IMR-90 (cell line): ENCODE measurements around the gene RPS27L. TPM values are rescaled to one million over a fixed set of nuclear protein-coding genes. Genes with fewer than 3 reads are reported as not detected.

Source experiments
- ATAC-seq: fragments of 200-7000 bp; cut with Tn5 transposase; 2 replicates; pipeline ENCODE4 v1.9.1; 2020; ENCODE audit warnings: low read depth, mild to moderate bottlenecking, moderate library complexity
- BruUV-seq: library from RNA; stranded (reverse); fragments of 400-500 nt; replicated peaks from 2 replicates; lab custom pipeline; 2021; lab: Mats Ljungman, UMichigan
- CTCF ChIA-PET: fragments of 300-600 bp; formaldehyde crosslinking; extraction: SDS; loops from one replicate; lab custom pipeline; 2021; ENCODE audit warnings: antibody characterized with exemption; lab: Yijun Ruan, JAX
- POLR2A ChIA-PET: fragments of 300-600 bp; sonication (Branson Sonifier 250); formaldehyde crosslinking; loops from one replicate; lab custom pipeline; 2022; ENCODE audit warnings: antibody characterized with exemption; ENCODE audit not compliant: unreplicated experiment; lab: Charles Lee
- DNase-seq: peaks from one replicate; pipeline ENCODE4 v3.0.0; 2013
- H2AFZ ChIP-seq: replicated peaks from 2 replicates; pipeline ENCODE3; 2013; ENCODE audit warnings: low read length, mild to moderate bottlenecking; ENCODE audit not compliant: poor library complexity
- H2AK5ac ChIP-seq: 2 replicates; pipeline ENCODE4 v1.6.1; 2013; ENCODE audit warnings: low read depth, low read length, inconsistent platforms
- H2AK9ac ChIP-seq: replicated peaks from 2 replicates; pipeline ENCODE3; 2013; ENCODE audit warnings: mild to moderate bottlenecking, low read depth, low read length, moderate library complexity; ENCODE audit not compliant: poor library complexity
- H2BK120ac ChIP-seq: 2 replicates; pipeline ENCODE4 v1.6.1; 2013; ENCODE audit warnings: low read depth, low read length, inconsistent platforms
- H2BK15ac ChIP-seq: 3 replicates; pipeline ENCODE4 v1.6.1; 2013; ENCODE audit warnings: low read depth, low read length, inconsistent platforms
- H2BK20ac ChIP-seq: 2 replicates; pipeline ENCODE4 v1.6.1; 2013; ENCODE audit warnings: low read depth, mild to moderate bottlenecking, inconsistent platforms, low read length, moderate library complexity
- H2BK5ac ChIP-seq: 2 replicates; pipeline ENCODE4 v1.6.1; 2013; ENCODE audit warnings: mild to moderate bottlenecking, low read depth, low read length, inconsistent platforms; ENCODE audit not compliant: poor library complexity, severe bottlenecking
- H3K14ac ChIP-seq: replicated peaks from 2 replicates; pipeline ENCODE4 v1.6.1; 2013; ENCODE audit warnings: low read depth, low read length, inconsistent platforms
- H3K18ac ChIP-seq: 2 replicates; pipeline ENCODE4 v1.6.1; 2013; ENCODE audit warnings: low read depth, low read length, control low read depth
- H3K23ac ChIP-seq: 2 replicates; pipeline ENCODE4 v1.6.1; 2013; ENCODE audit warnings: low read depth, low read length, inconsistent platforms
- H3K27ac ChIP-seq: 2 replicates; pipeline ENCODE4 v1.5.1; 2013; ENCODE audit warnings: mild to moderate bottlenecking, control low read depth, low read length; ENCODE audit not compliant: insufficient read depth
- H3K27me3 ChIP-seq: 2 replicates; pipeline ENCODE4 v1.6.1; 2013; ENCODE audit warnings: low read length; ENCODE audit not compliant: control insufficient read depth, insufficient read depth
- H3K36me3 ChIP-seq: 2 replicates; pipeline ENCODE4 v1.6.1; 2013; ENCODE audit warnings: low read length, mixed read lengths; ENCODE audit not compliant: control insufficient read depth, insufficient read depth
- H3K4ac ChIP-seq: 2 replicates; pipeline ENCODE4 v1.6.1; 2013; ENCODE audit warnings: low read depth, low read length, inconsistent platforms
- H3K4me1 ChIP-seq: 2 replicates; pipeline ENCODE4 v1.6.1; 2013; ENCODE audit warnings: low read length, mixed read lengths; ENCODE audit not compliant: control insufficient read depth, insufficient read depth
- H3K4me2 ChIP-seq: 2 replicates; pipeline ENCODE4 v1.6.1; 2013; ENCODE audit warnings: low read depth, mild to moderate bottlenecking, control low read depth, low read length, moderate library complexity
- H3K4me3 ChIP-seq: 2 replicates; pipeline ENCODE4 v1.5.1; 2013; ENCODE audit warnings: low read depth, mild to moderate bottlenecking, control low read depth, low read length, moderate library complexity; ENCODE audit not compliant: insufficient read depth
- H3K56ac ChIP-seq: 2 replicates; pipeline ENCODE4 v1.6.1; 2013; ENCODE audit warnings: low read length, inconsistent platforms; ENCODE audit not compliant: insufficient read depth; ENCODE audit errors: extremely low read depth
- H3K79me1 ChIP-seq, 2 experiments: 2 replicates each; pipeline ENCODE4 v1.6.1; 2013; ENCODE audit warnings: low read length in 2 of 2, inconsistent platforms in 1 of 2, low read depth in 1 of 2
- H3K9ac ChIP-seq: 2 replicates; pipeline ENCODE4 v1.6.1; 2013; ENCODE audit warnings: low read depth, low read length, control low read depth
- H3K9me1 ChIP-seq: 2 replicates; pipeline ENCODE4 v1.6.1; 2013; ENCODE audit warnings: low read length, inconsistent platforms; ENCODE audit not compliant: insufficient read depth
- H3K9me3 ChIP-seq: 2 replicates; pipeline ENCODE4 v1.6.1; 2013; ENCODE audit warnings: low read length; ENCODE audit not compliant: control insufficient read depth, insufficient read depth
- H4K20me1 ChIP-seq: 2 replicates; pipeline ENCODE4 v1.6.1; 2013; ENCODE audit warnings: low read length, inconsistent platforms; ENCODE audit not compliant: insufficient read depth
- H4K5ac ChIP-seq: 2 replicates; pipeline ENCODE4 v1.6.1; 2013; ENCODE audit warnings: mild to moderate bottlenecking, low read depth, low read length, control low read depth
- H4K8ac ChIP-seq, 2 experiments: 2 replicates each; pipeline ENCODE4 v1.6.1; 2013; ENCODE audit warnings: low read depth in 2 of 2, low read length in 2 of 2, control low read depth in 1 of 2, inconsistent platforms in 1 of 2
- H4K91ac ChIP-seq: 2 replicates; pipeline ENCODE4 v1.6.1; 2013; ENCODE audit warnings: low read depth, low read length, inconsistent platforms; ENCODE audit not compliant: insufficient read depth
- BHLHE40 ChIP-seq: fragments of 150-350 bp; IDR thresholded peaks from 2 replicates; pipeline ENCODE4 v1.6.1; 2016; ENCODE audit warnings: mild to moderate bottlenecking, low read depth, low read length
- CEBPB ChIP-seq: IDR thresholded peaks from 2 replicates; pipeline ENCODE4 v1.6.1; 2012; ENCODE audit warnings: low read depth, low read length, improper control_type of control experiment
- WGBS, 2 experiments: methylation state at CpG; one replicate each; pipeline versions ENCODE4 v1.1.5 to v1.1.7; 2013; ENCODE audit warnings: missing lambda C conversion rate in 2 of 2; ENCODE audit not compliant: insufficient read length in 1 of 2; ENCODE audit errors: extremely low coverage in 2 of 2; 5-methylcytosine and 5-hydroxymethylcytosine counted together
- dilution Hi-C: fragments of 300-500 bp; cut with HindIII; formaldehyde crosslinking; loops from one replicate; pipeline ENCODE4 v1.14.3; 2018; ENCODE audit warnings: low sequenced_read_pairs; ENCODE audit not compliant: unreplicated experiment
- in situ Hi-C: fragments of 300-500 bp; cut with MboI; formaldehyde crosslinking; loops from 3 replicates; pipeline ENCODE4 v1.14.3; 2019; ENCODE audit warnings: low sequenced_read_pairs, inconsistent platforms, mixed read lengths
- intact Hi-C: fragments of 100-400 bp; cut with micrococcal nuclease; formaldehyde crosslinking; loops from 2 replicates; pipeline ENCODE4 v1.10.0; 2022
- polyA plus RNA-seq, 3 experiments: library from polyadenylated mRNA; depleted of rRNA; stranded (reverse); fragments of >200 nt; gene quantifications; 2 replicates each; pipeline ENCODE4 v1.2.3, GENCODE V29; 2012; ENCODE audit warnings: low replicate concordance in 1 of 3
- total RNA-seq: library from RNA; depleted of rRNA; stranded (reverse); fragments of >200 nt; gene quantifications from 2 replicates; pipeline ENCODE4 v1.2.3, GENCODE V29; 2012

RPS27L gene
- total and polyA plus RNA-seq, 2 of the 4 experiments (the other 2 are of a cell fraction) = 53.1 to 302 TPM

DNA sequence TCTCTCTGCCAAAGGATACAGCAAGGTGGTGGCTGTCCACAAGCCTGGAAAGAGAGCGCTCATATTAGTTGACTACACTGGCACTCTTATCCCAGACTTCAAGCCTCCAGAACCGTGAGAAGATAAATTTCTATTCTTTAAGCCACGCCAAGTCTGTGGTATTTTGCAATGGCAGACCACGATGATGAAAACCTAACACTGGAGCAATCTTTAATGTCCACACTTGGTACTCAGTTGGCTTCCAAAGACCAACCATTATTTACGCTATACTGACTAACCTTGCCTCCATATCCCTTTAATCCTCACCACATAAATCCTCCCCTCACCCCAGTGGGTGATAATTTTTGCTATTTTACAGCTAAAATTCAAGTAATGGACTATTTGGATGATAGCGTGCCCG, 52.5 kb downstream of the RPS27L start:
- peaks cover 9% of the 10 kb centered on the region for H3K4me1 ChIP-seq
- 75% methylated on average over 2 of the region's 7 CpGs; no CpG with 5 or more reads in 1 of the 2 experiments for WGBS, 2 experiments
- H3K4me3 ChIP-seq = no peak overlapping the region
- TF ChIP-seq BHLHE40 (no peak), CEBPB (peak; percentile 75)
- H2BK120ac ChIP-seq = peak overlapping the region; percentile 82
- DNase-seq (peak; percentile 53), ATAC-seq (no peak)
- H4K20me1 ChIP-seq = no peaks in the 10 kb centered on the region
- peak overlapping the region; percentile 87 for H2BK20ac ChIP-seq
- dilution Hi-C loops (no loop called here), intact Hi-C loops (no loop called here), in situ Hi-C loops (no loop called here)
- H3K9me3 ChIP-seq = peaks cover 5% of the 10 kb centered on the region
- H4K91ac ChIP-seq = peak overlapping the region; percentile 78; the same call in 1 of the 2 replicates
- no peak overlapping the region for H3K27ac ChIP-seq
- H2BK15ac ChIP-seq = peak overlapping the region; percentile 74
- H3K18ac ChIP-seq = peak overlapping the region; percentile 40; the same call in 1 of the 2 replicates
- H2BK5ac ChIP-seq = peak overlapping the region; percentile 56
- ChIA-PET POLR2A (no interaction called here), CTCF (interaction anchor here (1.2 kb wide), 1 partner anchor 11 kb away, joined by 5 read pairs; no protein-coding TSS in a partner anchor)
- no peak overlapping the region for H3K23ac ChIP-seq
- peak overlapping the region; percentile 72; the same call in 1 of the 2 replicates for H3K4ac ChIP-seq
- no peak overlapping the region for H3K4me2 ChIP-seq
- no peak overlapping the region for H2AK9ac ChIP-seq
- peak overlapping the region; percentile 28; the same call in 1 of the 2 replicates for H4K5ac ChIP-seq
- H3K14ac ChIP-seq = no peak overlapping the region
- no peak overlapping the region for H3K9ac ChIP-seq
- H3K27me3 ChIP-seq = no peaks in the 10 kb centered on the region
- H3K79me1 ChIP-seq = peaks cover 0 to 7% of the 10 kb centered on the region in 2 experiments; a peak in 2 of 4 replicates
- peak overlapping the region; percentile 46; the same call in 1 of the 2 replicates for H2AK5ac ChIP-seq
- BruUV-seq = no TSS peak
- H2AFZ ChIP-seq = no peak overlapping the region
- H3K36me3 ChIP-seq = no peaks in the 10 kb centered on the region
- H4K8ac ChIP-seq = peak overlapping the region in 1 of 2 experiments; percentile 53; a peak in 3 of 4 replicates
- peaks cover 5% of the 10 kb centered on the region for H3K9me1 ChIP-seq
- H3K56ac ChIP-seq = no peak overlapping the region
